Motor neuron (in vitro differentiated cells): ENCODE results near the gene STIM1. TPM values are rescaled to one million over a fixed set of nuclear protein-coding genes. Genes with fewer than 3 reads are reported as not detected.
A peak's percentile ranks its signal among the peaks of the same experiment; 100 is the strongest.

Experiments used
- ATAC-seq, 8 experiments: fragments of 200-7000 bp; cut with Tn5 transposase; replicated peaks in 6 of 8; 2 replicates each; pipeline ENCODE4 v1.8.0; 2021; ENCODE audit warnings: mild to moderate bottlenecking in 8 of 8, moderate library complexity in 8 of 8
- H3K27ac ChIP-seq, 2 donors: fragments of 250-450 bp; sonication (Bioruptor Pico); 2 replicates each; pipeline ENCODE4 v1.9.0; 2021; ENCODE audit warnings: antibody characterized with exemption in 2 of 2, mild to moderate bottlenecking in 2 of 2, moderate library complexity in 1 of 2
- H3K4me1 ChIP-seq, 2 donors: fragments of 250-450 bp; sonication (Bioruptor Pico); replicated peaks in 1 of 2; 2 replicates each; pipeline ENCODE4 v1.6.1; 2021; ENCODE audit warnings: antibody characterized with exemption in 2 of 2, mild to moderate bottlenecking in 2 of 2, moderate library complexity in 1 of 2
- H3K4me3 ChIP-seq, 5 donors: fragments of 250-450 bp; sonication (Bioruptor Pico); 2 replicates each; pipeline ENCODE4 v1.9.0; 2021; ENCODE audit warnings: antibody characterized with exemption in 5 of 5, mild to moderate bottlenecking in 5 of 5, moderate library complexity in 4 of 5
- WGBS, 10 experiments: fragments of 450-650 bp; shearing (Covaris generic); methylation state at CpG; one replicate each; pipeline ENCODE4 v1.0.0; 2022; 5-methylcytosine and 5-hydroxymethylcytosine counted together
- in situ Hi-C, 9 experiments: fragments of 400-800 bp; cut with MboI; loops; one replicate each; pipeline ENCODE4 v1.15.0; 2021; ENCODE audit warnings: low sequenced_read_pairs in 9 of 9, low pct_unique_long_range_greater_than_20kb in 2 of 9; ENCODE audit not compliant: unreplicated experiment in 9 of 9
- total RNA-seq, 8 experiments: library from RNA; unstranded; fragments of 300-600 nt; gene quantifications; 2 replicates each; pipeline versions ENCODE4 v1.2.3 to v1.2.4, GENCODE V29; 2022

The STIM1 gene
- total RNA-seq, 8 experiments from 2014 or later: 6.2 to 47.3 (median 10.2) TPM

DNA sequence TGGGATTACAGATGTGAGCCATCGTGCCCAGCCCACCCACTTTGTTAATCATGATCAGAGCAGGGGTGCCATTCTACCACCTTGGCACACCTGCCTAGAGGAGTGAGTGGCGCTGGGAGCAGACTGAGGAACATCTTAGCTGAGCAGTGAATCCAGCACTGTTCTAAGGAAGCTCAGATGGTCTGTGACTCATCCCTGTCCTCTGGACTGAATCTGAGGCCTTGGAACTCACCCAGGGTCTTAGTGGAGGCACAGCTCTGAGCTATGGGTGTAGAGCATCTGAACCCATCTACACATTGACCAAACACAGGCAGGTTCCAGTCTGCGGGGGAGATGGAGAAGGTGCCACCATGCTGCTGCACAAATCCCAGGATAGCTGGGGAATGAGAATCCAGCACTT lies 32.2 kb upstream of the STIM1 start:
- Histone ChIP-seq H3K27ac (no peak overlapping the region), H3K4me3 (no peak overlapping the region), H3K4me1 (peaks cover 0 to 9% of the 10 kb centered on the region in 2 donors)
- in situ Hi-C loops: no loop called here
- WGBS, 10 experiments: 80 to 95% (median 90%) methylated on average over 1 to 2 of the region's 3 CpGs; no CpG with 5 or more reads in 7 of the 10 experiments
- ATAC-seq: peak in 2 of 8 experiments; percentile 88 to 90

DNA sequence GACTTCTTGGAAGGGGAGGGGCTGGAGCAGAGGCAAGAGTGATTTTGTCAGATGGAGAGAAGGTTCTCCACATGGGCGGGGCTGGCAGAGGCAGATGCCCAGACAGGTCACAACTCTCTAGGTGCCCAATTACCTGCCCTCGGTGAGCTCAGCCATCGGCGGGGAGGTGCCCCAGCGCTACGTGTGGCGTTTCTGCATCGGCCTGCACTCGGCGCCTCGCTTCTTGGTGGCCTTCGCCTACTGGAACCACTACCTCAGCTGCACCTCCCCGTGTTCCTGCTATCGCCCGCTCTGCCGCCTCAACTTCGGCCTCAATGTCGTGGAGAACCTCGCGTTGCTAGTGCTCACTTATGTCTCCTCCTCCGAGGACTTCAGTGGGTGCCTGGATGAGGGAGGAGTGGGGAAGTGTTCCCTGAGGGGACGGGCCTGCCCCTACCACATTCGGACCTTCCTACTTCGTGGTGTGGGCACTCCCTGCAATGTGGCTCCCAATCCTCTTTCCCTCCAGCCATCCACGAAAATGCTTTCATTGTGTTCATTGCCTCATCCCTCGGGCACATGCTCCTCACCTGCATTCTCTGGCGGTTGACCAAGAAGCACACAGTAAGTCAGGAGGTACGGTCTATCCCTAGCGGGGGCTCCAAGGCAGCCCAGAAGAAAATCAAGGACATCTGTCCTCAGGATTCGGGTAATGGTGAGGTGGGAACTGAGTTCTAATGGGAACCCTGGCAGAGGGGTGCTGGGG lies 31.5 kb upstream of the STIM1 start:
- Histone ChIP-seq H3K4me3 (no peak overlapping the region), H3K27ac (no peak overlapping the region), H3K4me1 (peaks cover 0 to 9% of the 10 kb centered on the region in 2 donors)
- 78 to 100% (median 93%) methylated on average over 1 to 21 of the region's 30 CpGs; no CpG with 5 or more reads in 4 of the 10 experiments for WGBS, 10 experiments
- in situ Hi-C loops: no loop called here
- no peak for ATAC-seq

DNA sequence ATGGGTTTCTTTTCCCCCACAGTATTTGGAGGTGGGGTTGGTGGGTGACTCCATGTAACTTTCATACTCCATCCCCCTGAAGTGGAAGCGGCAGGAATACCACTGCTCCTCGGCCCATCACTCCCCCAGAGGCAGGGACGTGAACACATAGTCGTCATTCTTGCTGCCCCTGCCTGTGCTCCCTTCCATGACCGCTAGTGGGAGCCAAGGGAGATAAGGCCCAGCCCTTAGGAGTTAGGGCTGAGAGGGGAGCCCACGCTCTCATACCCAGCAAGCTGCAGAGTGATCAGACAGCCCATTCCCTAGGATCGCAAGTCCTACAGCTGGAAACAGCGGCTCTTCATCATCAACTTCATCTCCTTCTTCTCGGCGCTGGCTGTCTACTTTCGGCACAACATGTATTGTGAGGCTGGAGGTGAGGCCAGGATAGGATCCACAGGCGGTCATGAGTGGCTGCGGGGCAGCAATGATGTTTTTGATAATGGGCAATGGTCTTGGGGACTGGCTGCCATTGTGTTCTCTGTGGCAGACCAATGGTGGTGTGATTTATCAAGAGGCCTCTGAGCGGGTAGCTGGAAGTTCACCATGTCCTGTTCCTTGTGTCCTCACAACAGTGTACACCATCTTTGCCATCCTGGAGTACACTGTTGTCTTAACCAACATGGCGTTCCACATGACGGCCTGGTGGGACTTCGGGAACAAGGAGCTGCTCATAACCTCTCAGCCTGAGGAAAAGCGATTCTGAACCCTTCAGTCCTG lies 30.6 kb upstream of the STIM1 start:
- in situ Hi-C loops: loop anchor here in 1 of 9 experiments (25.0 kb wide), 1 partner anchor 262 kb away; the partner anchor contains the start of gene RRM1
- Histone ChIP-seq H3K4me1 (peaks cover 0 to 9% of the 10 kb centered on the region in 2 donors), H3K4me3 (no peak overlapping the region), H3K27ac (no peak overlapping the region)
- WGBS, 10 experiments: 71 to 82% methylated on average over 3 to 12 of the region's 18 CpGs; no CpG with 5 or more reads in 8 of the 10 experiments
- ATAC-seq: peak in 6 of 8 experiments; percentile 16 to 93 (median 34)

DNA sequence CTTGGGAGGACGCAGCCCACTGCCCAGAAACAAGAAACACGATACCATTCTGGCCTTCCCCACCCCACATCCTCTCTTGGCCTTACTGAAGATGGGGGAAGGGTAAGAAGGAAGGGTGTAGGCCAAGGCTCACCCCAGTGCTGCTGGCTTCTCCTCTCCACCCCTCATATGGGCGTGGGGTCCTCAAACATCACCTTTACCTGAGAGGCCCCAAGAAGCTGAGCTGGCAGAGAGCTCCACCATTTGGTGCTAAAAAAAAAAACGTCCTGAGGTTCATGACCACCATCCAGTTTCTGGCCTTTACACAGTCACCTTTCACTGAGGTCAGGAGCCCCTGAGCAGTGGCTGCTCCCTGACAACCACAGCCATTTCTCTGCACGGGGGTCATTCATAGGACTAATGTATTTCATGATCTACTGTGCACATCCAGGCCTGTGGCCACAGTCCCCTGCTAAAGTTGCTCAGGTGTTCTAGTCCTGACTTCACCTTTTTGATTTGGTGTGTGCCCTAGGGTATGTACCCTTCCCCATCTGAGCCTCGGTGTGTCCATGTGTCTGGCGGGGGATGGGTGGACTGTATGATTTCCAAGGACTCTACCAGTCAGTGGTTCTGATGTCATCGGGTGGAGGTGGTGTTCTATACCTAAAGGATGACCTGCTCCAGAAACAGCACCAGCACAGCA lies 29.9 kb upstream of the STIM1 start:
- 80 to 100% (median 89%) methylated on average over 1 to 4 of the region's 8 CpGs; no CpG with 5 or more reads in 5 of the 10 experiments for WGBS, 10 experiments

DNA sequence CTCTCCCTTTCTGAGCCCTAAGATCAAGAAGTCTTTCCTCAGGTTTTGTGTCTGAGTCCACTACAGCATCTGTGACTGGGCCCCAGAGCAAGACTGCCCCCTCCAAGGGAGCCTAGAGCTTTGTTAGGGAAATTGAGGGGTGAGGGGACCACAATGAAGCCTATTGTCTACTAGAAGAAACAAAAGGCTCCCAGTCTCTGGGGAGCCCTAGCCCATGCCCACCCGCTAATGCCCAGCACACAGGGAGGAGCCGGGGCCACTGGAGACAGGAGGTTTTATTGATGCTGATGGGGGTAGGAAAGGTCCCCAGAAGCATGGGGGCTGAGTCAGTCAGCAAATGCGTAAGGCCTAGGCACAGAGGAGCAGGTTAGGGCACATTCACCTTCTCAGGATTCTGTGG lies 28.7 kb upstream of the STIM1 start:
- H3K27ac ChIP-seq: peak overlapping the region in 1 of 2 donors; percentile 13
- in situ Hi-C loops: loop anchor here in 1 of 9 experiments (25.0 kb wide), 1 partner anchor 261 kb away; the partner anchor contains the start of gene RRM1
- WGBS, 10 experiments: 0 to 86% (median 80%) methylated on average over 1 of the region's 3 CpGs; no CpG with 5 or more reads in 7 of the 10 experiments
- ATAC-seq: peak in 3 of 8 experiments; percentile 40 to 80 (median 79)
- peaks cover 0 to 9% of the 10 kb centered on the region in 2 donors for H3K4me1 ChIP-seq
- no peak overlapping the region for H3K4me3 ChIP-seq

More for the DNA sequence above, 29.9 kb upstream of the STIM1 start:
- Histone ChIP-seq H3K4me3 (no peak overlapping the region), H3K4me1 (peaks cover 0 to 9% of the 10 kb centered on the region in 2 donors), H3K27ac (no peak overlapping the region)
- in situ Hi-C loops: loop anchor here in 1 of 9 experiments (25.0 kb wide), 1 partner anchor 262 kb away; the partner anchor contains the start of gene RRM1
- no peak for ATAC-seq

DNA sequence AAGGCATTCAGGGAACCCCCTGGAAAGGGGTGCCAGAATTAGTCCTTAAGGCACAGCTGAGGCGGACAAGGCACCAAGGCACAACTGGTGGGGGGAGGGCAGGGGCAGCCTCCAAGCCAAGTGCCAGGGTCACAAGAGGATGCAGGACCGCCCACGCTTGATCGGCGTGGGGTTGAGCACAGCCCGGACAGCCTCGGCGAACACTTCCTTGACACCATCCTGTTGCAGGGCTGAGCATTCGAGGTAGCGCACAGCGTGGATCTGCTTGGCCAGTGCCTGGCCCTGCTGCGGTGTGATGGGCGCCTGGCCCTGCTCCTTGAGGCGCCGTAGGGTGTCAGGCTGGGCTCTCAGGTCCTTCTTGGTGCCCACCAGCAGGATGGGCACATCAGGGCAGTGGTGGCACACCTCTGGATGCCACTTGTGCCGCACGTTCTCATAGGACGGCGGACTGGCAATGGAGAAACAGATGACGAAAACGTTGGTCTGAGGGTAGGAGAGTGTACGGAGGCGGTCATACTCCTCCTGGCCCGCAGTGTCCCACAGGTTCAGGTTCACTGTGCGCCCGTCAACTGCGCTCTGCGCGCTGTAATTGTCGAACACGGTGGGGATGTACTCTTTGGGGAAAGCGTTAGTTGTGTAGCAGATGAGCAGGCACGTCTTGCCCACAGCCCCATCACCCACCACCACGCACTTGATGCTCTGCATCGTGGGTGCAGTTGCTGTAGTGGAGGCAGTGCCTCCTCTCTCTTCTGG lies 27.9 kb upstream of the STIM1 start:
- in situ Hi-C loops: loop anchor here in 1 of 9 experiments (25.0 kb wide), 1 partner anchor 260 kb away; the partner anchor contains the start of gene RRM1
- Histone ChIP-seq H3K27ac (peak overlapping the region in 1 of 2 donors; percentile 13), H3K4me1 (peaks cover 0 to 9% of the 10 kb centered on the region in 2 donors), H3K4me3 (no peak overlapping the region)
- 87 to 99% (median 90%) methylated on average over 4 to 14 of the region's 35 CpGs; no CpG with 5 or more reads in 7 of the 10 experiments for WGBS, 10 experiments
- ATAC-seq: no peak

DNA sequence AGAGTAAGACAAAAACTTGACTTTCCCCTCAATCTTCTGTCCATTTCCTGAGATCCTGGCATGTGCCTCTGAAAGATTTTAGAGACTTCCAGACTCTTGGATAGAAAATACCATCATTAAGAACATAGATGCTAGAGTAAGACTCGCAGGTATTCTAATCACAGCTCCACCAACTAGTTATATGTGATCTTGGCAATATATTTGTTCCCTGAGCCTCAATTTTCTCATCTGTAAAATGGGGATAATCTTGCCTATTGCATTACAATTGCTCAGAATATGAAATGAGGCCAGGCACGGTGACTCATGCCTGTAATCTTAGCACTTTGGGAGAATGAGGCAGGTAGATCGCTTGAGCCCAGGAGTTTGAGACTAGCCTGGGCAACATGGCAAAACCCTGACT lies 25.4 kb upstream of the STIM1 start:
- 88 to 100% (median 98%) methylated on average over 1 to 3 of the region's 3 CpGs; no CpG with 5 or more reads in 2 of the 10 experiments for WGBS, 10 experiments
- Histone ChIP-seq H3K27ac (no peak overlapping the region), H3K4me3 (no peak overlapping the region), H3K4me1 (peaks cover 0 to 9% of the 10 kb centered on the region in 2 donors)
- no peak for ATAC-seq
- in situ Hi-C loops: loop anchor here in 1 of 9 experiments (25.0 kb wide), 1 partner anchor 257 kb away; the partner anchor contains the start of gene RRM1

DNA sequence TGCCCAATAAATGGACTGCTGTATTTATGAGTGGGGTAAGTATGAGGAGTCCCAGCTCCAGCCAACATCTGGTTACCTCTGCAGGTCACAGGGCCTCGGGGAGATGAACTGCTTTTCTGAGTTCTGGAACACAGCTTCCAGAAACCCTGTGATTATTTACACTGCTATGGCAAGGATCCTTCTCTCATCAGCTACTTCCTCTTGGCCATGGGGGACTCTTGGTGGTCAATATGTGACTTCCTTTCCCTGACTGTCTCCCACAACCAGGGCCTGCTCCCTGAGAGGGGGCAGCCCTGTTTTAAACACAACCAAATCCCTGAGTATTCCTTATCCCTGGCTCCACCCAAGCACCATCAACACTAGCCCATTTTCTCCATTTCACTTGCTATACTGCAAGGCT lies 24.7 kb upstream of the STIM1 start:
- in situ Hi-C loops: loop anchor here in 1 of 9 experiments (25.0 kb wide), 1 partner anchor 257 kb away; the partner anchor contains the start of gene RRM1

DNA sequence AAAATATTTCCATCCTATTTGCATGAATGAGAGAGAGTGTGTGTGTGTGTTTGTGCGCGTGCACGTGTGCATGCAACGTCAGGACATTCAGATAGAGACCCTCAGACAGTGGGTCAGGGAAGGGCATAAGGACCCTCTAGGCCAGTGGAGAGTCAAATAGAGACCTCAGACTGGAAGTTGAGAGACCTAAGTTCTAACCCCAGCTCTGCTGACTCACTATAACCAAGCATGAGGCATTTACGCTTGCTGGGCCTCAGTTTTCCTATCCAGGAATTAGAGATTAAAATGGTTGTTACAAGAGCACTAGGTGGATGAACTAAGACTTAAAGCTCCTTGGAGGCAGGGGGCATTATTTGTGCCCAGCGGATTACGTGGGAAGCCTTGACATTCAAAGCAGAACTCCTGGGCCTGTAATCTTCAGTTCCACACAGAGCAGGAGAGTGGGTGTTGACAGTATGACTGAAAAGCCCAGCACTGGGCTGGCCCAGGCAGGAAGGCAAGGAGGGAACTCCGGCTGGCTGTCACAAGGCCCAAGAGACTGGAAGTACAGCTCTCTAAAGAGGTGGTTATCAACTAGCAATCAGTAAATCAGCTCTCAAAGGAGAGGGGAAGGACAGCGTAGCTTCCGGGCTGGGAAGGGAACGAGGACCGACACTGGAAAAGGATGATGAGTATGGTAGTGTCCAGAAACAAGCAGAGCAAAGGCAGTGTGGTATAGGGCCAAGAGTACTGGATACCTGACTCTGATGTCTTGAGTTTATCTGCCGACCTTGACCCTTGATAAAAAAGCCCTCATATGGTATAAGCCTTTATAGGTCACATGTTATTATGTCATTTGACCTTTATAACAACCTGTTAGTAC lies 23.9 kb upstream of the STIM1 start:
- peak in 2 of 8 experiments; percentile 29 to 52 for ATAC-seq
- in situ Hi-C loops: loop anchor here in 1 of 9 experiments (25.0 kb wide), 1 partner anchor 256 kb away; the partner anchor contains the start of gene RRM1
- peaks cover 0 to 4% of the 10 kb centered on the region in 2 donors for H3K4me1 ChIP-seq
- H3K27ac ChIP-seq: no peak overlapping the region
- H3K4me3 ChIP-seq: no peak overlapping the region
- WGBS, 10 experiments: 50 to 87% (median 77%) methylated on average over 3 to 10 of the region's 13 CpGs; no CpG with 5 or more reads in 2 of the 10 experiments

More for the DNA sequence above, 24.7 kb upstream of the STIM1 start:
- Histone ChIP-seq H3K4me3 (no peak overlapping the region), H3K4me1 (peaks cover 0 to 9% of the 10 kb centered on the region in 2 donors), H3K27ac (no peak overlapping the region)
- 100% methylated on average over 1 of the region's 1 CpG; no CpG with 5 or more reads in 8 of the 10 experiments for WGBS, 10 experiments
- no peak for ATAC-seq

DNA sequence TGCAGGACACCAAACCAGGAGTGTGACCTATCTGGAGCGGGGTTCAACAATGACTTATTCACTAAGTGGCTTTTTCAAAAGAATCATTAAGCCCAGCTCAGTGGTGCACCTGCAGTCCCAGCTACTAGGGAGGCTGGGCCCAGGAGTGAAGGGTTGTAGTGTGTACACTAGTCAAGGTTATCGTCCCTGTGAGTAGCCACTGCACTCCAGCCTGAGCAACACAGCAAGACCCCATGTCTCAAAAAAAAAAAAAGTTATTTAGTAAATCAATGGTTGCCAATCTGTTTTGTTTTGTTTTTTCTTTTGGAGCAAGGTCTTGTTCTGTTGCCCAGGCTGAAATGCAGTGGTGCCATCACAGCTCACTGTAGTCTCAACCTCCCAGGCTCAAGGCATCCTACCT lies 22.6 kb upstream of the STIM1 start:
- ATAC-seq: no peak
- H3K4me1 ChIP-seq: peaks cover 0 to 6% of the 10 kb centered on the region in 2 donors
- H3K27ac ChIP-seq: no peak overlapping the region
- no peak overlapping the region for H3K4me3 ChIP-seq
- in situ Hi-C loops: loop anchor here in 1 of 9 experiments (25.0 kb wide), 1 partner anchor 254 kb away; the partner anchor contains the start of gene RRM1
- WGBS, 10 experiments: 86 to 100% (median 100%) methylated on average over 1 to 2 of the region's 2 CpGs; no CpG with 5 or more reads in 2 of the 10 experiments

DNA sequence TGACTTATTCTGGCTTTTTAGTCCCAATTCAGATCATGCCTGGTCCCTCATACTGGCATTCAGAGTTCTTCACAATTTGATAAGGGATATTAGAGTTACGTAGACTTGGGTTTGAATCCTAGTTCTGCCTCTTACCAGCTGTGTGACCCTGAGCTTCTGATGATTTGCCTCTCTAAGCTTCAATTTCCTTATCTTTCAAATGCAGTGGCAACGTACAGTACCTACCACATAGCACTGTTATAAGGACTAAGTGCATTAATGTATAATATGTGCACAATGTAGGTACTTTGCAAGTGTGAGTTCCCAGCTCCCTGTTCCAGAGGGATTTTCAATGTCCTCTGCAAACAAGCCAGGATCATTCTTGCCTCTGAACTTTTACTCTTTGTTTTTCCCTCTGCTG lies 22.0 kb upstream of the STIM1 start:
- Histone ChIP-seq H3K4me3 (no peak overlapping the region), H3K4me1 (peaks cover 0 to 10% of the 10 kb centered on the region in 2 donors), H3K27ac (no peak overlapping the region)
- no peak for ATAC-seq
- in situ Hi-C loops: loop anchor here in 1 of 9 experiments (25.0 kb wide), 1 partner anchor 254 kb away; the partner anchor contains the start of gene RRM1
- 80 to 100% (median 100%) methylated on average over 1 to 2 of the region's 2 CpGs; no CpG with 5 or more reads in 2 of the 10 experiments for WGBS, 10 experiments
